Epidermal melanocyte (primary cell): Measurements from ENCODE around the gene CADM3.

Source experiments
- DNase-seq: peaks from one replicate; pipeline ENCODE4 v3.0.0; 2011; ENCODE audit warnings: low spot score; ENCODE audit not compliant: insufficient read length

CADM3 gene

DNA sequence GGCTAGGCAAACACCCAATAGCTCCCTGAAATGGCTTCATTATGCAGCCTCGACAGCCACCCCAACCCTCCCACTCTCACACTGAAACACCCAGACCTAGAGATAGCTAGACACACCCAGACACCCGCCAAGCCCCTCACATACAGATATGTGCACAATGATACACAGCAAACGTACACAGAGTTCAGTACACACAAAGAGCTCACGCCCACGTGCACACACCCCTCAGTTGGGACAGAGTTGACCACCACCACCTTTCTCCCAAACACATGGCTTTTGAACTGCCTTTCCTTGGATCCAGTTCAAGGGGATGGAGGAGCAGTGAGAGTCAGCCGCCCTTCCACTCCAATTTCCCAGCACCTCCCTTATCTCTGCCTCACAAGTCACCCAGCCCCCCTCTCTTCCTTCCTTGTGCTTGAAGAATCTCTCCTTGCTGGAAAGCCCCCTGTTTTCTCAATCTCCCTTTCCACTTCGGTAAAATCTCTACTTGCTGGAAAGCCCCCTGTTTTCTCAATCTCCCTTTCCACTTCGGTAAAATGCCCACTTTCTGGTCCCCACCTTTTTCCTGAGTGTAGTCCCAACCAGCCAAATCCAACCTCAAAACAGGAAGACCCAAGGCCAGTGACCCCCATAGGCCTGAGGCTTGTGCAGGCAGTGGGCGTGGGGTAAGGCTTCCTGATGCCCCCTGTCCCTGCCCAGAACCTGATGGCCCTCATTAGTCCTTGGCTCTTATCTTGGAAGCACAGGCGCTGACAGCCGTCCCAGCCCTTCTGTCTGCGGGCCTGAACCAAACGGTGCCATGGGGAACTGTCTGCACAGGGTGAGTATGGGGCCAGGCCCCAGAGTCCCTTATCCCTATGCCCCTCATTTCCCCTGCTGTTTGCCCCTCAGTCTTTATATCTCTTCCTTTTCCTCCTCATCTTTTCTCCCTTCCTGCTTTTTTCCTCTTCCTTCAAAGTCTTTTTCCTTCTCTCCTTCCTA, 33.0 kb downstream of the CADM3 start, which contains the start of gene ACKR1:
Gene ACKR1, plus strand, starts transcription at position 715 of the 981 bp plus-strand sequence. Its CDS starts 85 bp downstream, at position 800.
- DNase-seq: no peak

DNA sequence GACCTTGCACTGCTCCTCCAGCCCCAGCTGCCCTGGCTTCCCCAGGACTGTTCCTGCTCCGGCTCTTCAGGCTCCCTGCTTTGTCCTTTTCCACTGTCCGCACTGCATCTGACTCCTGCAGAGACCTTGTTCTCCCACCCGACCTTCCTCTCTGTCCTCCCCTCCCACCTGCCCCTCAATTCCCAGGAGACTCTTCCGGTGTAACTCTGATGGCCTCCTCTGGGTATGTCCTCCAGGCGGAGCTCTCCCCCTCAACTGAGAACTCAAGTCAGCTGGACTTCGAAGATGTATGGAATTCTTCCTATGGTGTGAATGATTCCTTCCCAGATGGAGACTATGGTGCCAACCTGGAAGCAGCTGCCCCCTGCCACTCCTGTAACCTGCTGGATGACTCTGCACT, 33.8 kb downstream of the CADM3 start:
- no peak for DNase-seq

- no peak for DNase-seq
Observed at GRCh38 chr1:159206110-159206509, 34.7 kb downstream of the CADM3 start.

DNA sequence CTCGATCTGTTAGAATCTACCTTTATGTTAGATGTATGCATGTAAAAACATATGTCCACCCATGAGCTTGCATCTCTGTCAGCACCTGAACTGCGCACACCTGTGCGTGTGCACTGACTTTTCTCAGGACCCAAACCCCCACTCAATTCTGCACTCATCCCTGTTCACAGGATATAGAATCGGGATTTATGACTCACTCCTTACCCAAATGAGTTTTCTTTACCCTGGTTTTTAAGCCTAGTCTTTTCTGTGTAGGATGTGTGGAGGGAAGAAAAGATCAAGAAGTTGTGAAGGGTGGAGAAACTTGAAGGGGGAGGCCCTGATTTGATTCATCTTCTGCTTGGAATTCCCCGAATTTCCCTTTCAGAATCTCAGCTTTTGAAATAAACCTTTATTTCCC, 35.7 kb downstream of the CADM3 start:
- DNase-seq: no peak

- no peak for DNase-seq
Observed at GRCh38 chr1:159207774-159208173, 36.4 kb downstream of the CADM3 start.

DNA sequence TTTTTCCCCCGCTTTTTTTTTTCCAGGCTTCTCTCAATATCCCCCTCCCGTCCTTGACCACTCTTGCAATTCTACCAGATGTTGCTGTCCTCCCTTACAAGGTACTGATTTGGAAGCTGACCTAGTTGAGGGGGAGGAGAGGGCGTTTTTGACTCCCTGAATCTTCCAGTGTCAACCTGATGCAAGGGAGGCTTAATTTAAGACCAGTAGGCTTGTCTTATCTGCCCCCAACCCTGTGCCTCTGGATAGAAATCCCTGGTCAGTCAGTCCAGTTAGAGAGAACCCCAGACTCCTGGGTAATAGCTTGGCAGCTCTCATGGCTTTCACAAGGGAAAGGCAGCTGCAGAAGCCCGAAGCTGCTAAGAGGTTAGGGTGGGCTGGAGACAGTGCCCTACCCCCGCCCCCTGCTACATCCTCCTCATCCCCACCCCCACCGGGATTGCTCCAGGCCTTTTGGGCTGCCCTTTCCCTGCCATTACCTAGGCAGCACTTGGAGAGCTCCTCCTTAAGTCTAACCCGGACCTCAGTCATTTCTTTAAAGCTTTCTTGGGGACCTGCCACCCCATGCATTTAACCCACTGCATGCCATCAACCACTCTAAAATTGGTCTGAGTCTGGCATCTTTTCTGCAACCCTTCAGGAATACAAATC, 36.9 kb downstream of the CADM3 start:
- DNase-seq: no peak

- no peak for DNase-seq
Observed at GRCh38 chr1:159209061-159209460, 37.6 kb downstream of the CADM3 start.

- DNase-seq: no peak
Observed at GRCh38 chr1:159211331-159212136, 40.1 kb downstream of the CADM3 start.

- no peak for DNase-seq
Observed at GRCh38 chr1:159212596-159212995, 41.2 kb downstream of the CADM3 start.

DNA sequence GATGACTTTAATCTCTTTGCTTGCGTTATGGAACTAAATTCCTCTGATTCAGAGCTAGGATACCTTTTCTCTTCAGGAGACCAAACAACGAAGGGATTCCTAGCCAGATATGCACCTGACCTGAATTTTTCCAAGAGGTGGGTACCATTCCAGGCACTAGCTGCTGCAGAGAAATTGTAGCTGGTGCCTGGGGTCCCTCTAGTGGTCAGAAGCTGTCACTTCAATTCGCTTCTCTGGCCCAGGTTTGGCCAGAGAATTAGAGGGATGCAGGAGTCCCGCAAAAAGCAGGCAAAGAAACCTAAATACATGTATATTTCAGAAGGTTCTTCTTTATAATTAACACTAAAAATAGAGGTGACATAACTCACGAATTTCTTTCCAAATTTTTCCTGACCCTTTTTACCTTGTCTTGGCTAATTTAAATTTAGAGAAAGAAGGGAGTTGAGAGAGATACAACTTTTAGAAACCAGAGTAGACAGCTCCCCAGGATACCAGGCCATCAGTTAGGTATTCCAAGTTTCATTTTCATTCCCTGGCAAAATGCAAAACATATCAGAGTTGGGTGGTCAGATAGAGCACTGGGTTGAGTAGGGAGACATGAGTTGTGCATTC, 42.8 kb downstream of the CADM3 start:
- no peak for DNase-seq

DNA sequence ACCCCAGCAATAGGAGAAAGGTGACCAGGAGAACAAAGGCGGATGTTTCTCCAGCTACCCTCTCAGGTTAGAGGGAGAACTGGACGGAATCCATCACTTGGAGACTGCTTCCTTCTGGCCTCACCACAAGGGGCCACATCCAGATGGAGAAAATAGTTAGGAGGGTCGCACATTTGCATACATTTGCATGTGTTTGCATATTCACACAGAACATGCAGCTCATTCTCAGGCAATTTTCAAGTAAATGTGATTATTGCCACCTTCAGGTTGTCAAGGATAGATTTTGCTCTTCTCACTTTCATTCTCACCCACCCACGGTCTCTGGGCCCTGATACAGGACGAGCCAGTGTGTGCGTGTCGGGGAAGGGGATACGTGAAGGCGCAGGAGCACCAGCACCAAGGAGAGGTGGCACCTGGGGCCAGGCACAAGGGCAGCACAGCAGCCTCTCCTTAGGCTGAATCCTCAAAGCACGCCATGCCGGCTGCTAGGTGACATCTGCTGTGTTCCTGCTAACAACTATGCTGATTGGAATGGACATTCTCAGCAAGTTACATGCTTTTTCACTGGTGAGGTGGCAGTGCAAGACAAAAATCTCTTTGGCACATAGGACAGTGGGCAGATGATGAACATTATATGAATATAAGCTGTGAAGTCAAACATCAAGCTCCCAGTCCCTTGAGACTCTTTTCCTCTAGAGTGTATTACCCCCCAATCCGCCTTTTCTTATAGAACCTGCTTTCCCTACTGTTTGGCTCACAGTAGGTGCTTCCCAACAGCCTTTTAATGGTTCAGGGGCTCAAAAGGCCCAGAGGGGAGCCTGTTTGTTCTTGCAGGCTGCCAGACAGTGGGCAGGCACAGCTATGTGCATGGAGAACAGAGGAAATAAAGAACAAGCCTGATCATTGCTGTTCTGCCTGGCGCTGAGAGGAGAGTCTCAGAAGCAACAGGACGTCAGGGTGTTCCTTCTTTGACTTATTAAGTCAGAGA, 47.5 kb downstream of the CADM3 start:
- no peak for DNase-seq

DNA sequence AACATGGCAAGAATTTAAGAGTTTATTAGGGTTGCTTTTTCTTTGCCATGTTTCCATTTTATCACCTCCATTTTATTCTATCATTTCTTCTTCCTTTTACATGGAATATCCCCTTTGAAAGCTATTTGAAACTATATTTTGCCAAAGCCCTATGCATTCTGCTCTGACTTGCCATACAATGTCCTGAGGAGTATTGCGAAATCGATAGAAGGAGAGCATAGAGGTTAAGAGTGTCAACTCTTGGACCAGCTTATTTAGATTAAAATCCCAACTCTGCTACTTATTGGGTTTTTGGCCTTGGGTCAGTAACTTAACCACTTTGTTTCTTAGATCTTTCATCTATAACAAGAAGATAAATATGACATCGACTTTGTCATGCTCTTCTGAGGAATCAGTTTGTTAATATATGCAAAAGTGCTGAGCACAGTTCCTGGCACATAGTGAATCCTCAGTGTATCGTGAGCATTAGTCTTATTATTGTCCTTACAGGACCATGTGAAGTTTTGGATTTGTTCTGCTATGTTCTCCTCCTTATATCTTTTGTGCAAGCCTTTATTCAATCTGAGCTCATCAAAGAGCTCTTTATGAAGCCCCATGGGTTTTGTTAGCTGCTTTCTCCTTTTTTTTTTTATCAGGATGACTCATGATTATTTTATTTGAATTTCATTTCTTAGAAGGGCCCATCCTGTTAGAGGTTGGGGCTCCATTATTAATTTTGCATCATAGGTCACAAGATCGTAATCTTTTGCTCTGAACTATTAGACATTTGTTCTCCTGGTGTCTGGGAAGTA, 50.9 kb downstream of the CADM3 start:
- no peak for DNase-seq

- DNase-seq: no peak
Observed at GRCh38 chr1:159223004-159223403, 51.6 kb downstream of the CADM3 start.

- DNase-seq: no peak
Observed at GRCh38 chr1:159228554-159228953, 57.1 kb downstream of the CADM3 start.

DNA sequence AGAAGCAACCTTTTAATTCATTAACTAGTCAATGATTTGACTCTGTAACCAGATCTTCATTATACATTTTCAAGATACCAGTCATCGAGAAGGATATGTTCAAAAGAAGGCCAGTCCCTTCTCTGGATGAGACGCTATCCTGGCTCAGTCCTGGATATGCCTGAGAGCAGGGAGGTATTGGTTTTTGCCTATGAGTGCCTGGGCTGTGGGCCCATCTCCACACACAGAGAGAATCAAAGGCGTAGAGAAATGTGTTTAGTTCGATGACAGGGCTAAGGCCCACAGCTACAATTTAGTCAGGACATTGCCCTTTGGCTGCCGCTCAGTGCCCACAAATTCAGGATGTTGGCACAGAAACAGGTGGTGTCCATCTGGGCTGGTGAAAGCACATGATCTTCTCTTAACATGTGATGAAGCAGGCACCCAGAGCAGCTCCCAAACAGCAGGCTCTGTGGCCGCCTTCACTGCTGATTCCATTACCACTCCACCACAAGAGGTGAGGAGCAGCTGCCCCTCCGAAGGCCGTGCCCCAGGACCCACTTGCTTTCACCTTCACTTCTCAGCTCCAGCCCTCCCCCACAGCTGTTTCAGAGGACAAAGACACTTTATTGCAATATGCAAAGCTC, 58.0 kb downstream of the CADM3 start:
- no peak for DNase-seq

- DNase-seq: no peak
Observed at GRCh38 chr1:159229896-159230295, 58.5 kb downstream of the CADM3 start.

- DNase-seq: no peak
Observed at GRCh38 chr1:159239551-159240220, 68.3 kb downstream of the CADM3 start.

- no peak for DNase-seq
Observed at GRCh38 chr1:159247266-159247665, 75.9 kb downstream of the CADM3 start.
